MM.1S (cell line): Measurements from ENCODE around the gene TENT4B.

Experiments
- DNase-seq: peaks from one replicate; pipeline ENCODE4 v3.0.0-alpha.2; 2015
- H2AFZ ChIP-seq: fragments of 300-600 bp; sonication (generic); 2 replicates; pipeline ENCODE4 v1.6.0; 2016; ENCODE audit warnings: antibody characterized with exemption, low read length
- H3F3A ChIP-seq: fragments of 300-600 bp; sonication (generic); 2 replicates; pipeline ENCODE4 v1.6.1; 2016; ENCODE audit warnings: mild to moderate bottlenecking, antibody characterized with exemption, low read length, moderate library complexity, mixed read lengths; ENCODE audit not compliant: insufficient read depth
- H3K27ac ChIP-seq: fragments of 300-600 bp; sonication (generic); 2 replicates; pipeline ENCODE4 v1.5.1; 2016; ENCODE audit warnings: mild to moderate bottlenecking, low read length
- H3K27me3 ChIP-seq: fragments of 300-600 bp; sonication (generic); replicated peaks from 2 replicates; pipeline ENCODE4 v1.6.0; 2016; ENCODE audit warnings: low read length; ENCODE audit not compliant: insufficient read depth
- H3K36me3 ChIP-seq: fragments of 300-600 bp; sonication (generic); replicated peaks from 2 replicates; pipeline ENCODE4 v1.6.1; 2016; ENCODE audit warnings: mild to moderate bottlenecking, low read length, mixed read lengths; ENCODE audit not compliant: insufficient read depth
- H3K4me1 ChIP-seq: fragments of 300-600 bp; sonication (generic); 2 replicates; pipeline ENCODE4 v1.6.1; 2016; ENCODE audit warnings: low read length, mixed read lengths
- H3K4me2 ChIP-seq: fragments of 300-600 bp; sonication (generic); 2 replicates; pipeline ENCODE4 v1.6.0; 2016; ENCODE audit warnings: low read depth, low read length
- H3K4me3 ChIP-seq: fragments of 300-600 bp; sonication (generic); 2 replicates; pipeline ENCODE4 v1.5.1; 2016; ENCODE audit warnings: low read length, mixed read lengths
- H3K79me2 ChIP-seq: fragments of 300-600 bp; sonication (generic); 2 replicates; pipeline ENCODE4 v1.6.1; 2016; ENCODE audit warnings: mixed run types, low read length, mixed read lengths
- H3K9ac ChIP-seq: fragments of 300-600 bp; sonication (generic); 2 replicates; pipeline ENCODE4 v1.6.1; 2016; ENCODE audit warnings: low read length, mixed read lengths
- H3K9me2 ChIP-seq: fragments of 300-600 bp; sonication (generic); replicated peaks from 2 replicates; pipeline ENCODE4 v1.6.1; 2016; ENCODE audit warnings: mild to moderate bottlenecking, low read length, mixed read lengths; ENCODE audit not compliant: insufficient read depth
- H3K9me3 ChIP-seq: fragments of 300-600 bp; sonication (generic); replicated peaks from 2 replicates; pipeline ENCODE4 v1.6.1; 2016; ENCODE audit warnings: mild to moderate bottlenecking, low read length, mixed read lengths; ENCODE audit not compliant: insufficient read depth
- H4K20me1 ChIP-seq: fragments of 300-600 bp; sonication (generic); 2 replicates; pipeline ENCODE4 v1.6.1; 2016; ENCODE audit warnings: mild to moderate bottlenecking, low read length, moderate library complexity, mixed read lengths; ENCODE audit not compliant: insufficient read depth
- EZH2 ChIP-seq: fragments of 300-600 bp; sonication (generic); optimal IDR thresholded peaks from 2 replicates; pipeline ENCODE3; 2017; ENCODE audit warnings: low read depth, mild to moderate bottlenecking, antibody characterized with exemption, low read length, mixed read lengths
- EZH2phosphoT487 ChIP-seq: fragments of 300-600 bp; sonication (generic); IDR thresholded peaks from 2 replicates; pipeline ENCODE4 v1.6.1; 2018; ENCODE audit warnings: antibody characterized with exemption, low read length
- TF ChIP-seq, protein P1 (sequence below): fragments of 300-600 bp; sonication (generic); IDR thresholded peaks from 2 replicates; pipeline ENCODE4 v1.5.1; 2016; ENCODE audit warnings: antibody characterized with exemption, low read length, mixed read lengths

TENT4B gene

DNA sequence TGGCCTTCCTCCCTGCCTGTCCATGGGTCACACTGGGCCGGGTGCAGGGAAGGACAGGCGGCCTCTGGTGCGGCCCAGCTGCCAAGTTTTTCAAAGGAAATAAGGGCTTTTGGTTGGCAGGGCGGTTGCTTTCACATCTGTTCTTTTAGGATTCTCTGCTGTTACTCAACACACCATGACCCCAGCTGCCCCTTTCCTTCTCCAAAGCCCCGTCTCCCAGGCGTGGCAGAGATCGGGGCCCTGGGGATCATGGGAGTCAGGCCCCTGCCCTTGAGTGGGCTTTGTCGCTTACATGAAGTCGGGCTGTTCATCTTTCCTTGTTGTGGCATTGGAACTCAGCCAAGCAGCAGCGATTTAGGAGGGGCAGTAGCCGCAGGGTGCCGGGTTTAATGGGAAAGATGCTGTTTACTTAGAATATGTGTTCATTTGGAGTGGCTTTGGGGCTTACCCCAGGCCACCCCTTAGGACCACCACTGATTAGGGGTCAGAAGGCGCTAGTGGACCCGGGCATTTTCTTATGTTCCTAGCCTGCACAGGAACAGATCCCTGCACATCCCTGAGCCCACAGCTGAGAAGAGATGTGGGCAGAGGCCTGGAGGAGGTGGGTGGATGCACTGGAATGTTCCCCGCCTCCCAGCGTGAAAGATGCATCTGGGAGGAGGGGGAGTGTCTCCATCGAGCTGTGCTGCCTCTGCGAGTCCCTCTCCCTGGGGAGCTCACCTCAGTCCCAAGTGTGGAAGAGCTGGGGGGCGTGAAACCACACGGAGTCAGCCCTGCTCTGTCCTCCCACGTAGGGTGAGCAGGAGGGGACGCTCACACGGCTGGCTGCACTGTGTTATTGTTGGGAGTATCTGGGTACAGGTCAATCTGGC is 106.5 kb downstream of the TENT4B start:
- Histone ChIP-seq H3K27ac (no peak overlapping the region), H3K27me3 (no peaks in the 10 kb centered on the region), H3K4me2 (no peak overlapping the region), H3K4me1 (peaks cover 3% of the 10 kb centered on the region; the same call in 1 of the 2 replicates), H3K9me2 (no peaks in the 10 kb centered on the region), H3K36me3 (no peaks in the 10 kb centered on the region), H3K79me2 (no peaks in the 10 kb centered on the region), H3F3A (no peaks in the 10 kb centered on the region), H3K4me3 (no peak overlapping the region), H3K9me3 (no peaks in the 10 kb centered on the region), H2AFZ (no peak overlapping the region), H4K20me1 (no peaks in the 10 kb centered on the region), H3K9ac (no peak overlapping the region)
- no peak for DNase-seq
- no peak for TF ChIP-seq EZH2phosphoT487
- no peak for TF ChIP-seq EZH2
- TF ChIP-seq, protein P1, sequence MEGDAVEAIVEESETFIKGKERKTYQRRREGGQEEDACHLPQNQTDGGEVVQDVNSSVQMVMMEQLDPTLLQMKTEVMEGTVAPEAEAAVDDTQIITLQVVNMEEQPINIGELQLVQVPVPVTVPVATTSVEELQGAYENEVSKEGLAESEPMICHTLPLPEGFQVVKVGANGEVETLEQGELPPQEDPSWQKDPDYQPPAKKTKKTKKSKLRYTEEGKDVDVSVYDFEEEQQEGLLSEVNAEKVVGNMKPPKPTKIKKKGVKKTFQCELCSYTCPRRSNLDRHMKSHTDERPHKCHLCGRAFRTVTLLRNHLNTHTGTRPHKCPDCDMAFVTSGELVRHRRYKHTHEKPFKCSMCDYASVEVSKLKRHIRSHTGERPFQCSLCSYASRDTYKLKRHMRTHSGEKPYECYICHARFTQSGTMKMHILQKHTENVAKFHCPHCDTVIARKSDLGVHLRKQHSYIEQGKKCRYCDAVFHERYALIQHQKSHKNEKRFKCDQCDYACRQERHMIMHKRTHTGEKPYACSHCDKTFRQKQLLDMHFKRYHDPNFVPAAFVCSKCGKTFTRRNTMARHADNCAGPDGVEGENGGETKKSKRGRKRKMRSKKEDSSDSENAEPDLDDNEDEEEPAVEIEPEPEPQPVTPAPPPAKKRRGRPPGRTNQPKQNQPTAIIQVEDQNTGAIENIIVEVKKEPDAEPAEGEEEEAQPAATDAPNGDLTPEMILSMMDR: no peak

DNA sequence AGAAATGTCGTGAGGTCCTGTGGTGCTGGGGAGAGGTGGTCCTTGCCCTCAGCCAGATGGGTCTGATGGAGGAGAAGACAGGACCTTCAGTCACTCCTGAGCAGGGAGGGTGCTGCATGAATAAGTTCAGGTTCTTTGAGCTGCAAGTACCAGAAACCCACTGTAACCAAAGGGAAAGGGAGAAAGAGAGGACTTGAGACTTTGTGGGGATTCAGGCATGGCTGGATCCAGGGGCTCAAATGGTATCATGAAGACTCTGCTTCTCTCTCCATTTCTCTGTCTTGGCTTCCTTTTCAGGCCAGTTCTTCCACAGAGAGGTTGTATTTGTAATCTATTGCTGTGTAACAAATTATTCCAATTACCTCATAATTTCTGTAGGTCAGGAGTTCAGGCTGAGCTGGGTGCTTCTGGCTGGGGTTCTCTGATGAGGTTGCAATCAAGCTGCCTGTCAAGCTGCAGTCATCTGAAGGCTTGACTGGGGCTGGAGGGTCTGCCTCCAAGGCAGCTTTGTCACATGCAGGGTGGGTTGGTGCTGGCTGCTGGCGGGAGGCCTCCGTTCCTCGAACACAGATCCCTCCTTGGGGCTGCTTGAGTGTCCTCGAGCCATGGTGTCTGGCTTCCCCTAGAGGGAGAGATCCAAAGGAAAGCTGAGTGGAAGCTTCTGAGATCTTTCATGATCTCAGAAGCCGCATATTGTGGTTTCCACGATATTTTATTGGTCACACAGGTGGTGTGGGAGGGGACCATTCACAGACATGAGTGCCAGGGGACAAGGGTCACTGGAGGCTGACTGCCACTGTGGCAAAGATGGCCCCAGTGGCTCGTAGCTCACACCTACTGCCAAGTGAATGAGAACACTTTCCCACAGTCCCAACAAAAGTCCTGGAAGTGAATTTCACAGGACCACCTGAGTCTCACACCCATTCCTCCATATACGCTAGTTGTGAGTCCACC is 107.4 kb downstream of the TENT4B start:
- no peak overlapping the region for H3K4me3 ChIP-seq
- TF ChIP-seq EZH2phosphoT487 (no peak), EZH2 (no peak)

DNA sequence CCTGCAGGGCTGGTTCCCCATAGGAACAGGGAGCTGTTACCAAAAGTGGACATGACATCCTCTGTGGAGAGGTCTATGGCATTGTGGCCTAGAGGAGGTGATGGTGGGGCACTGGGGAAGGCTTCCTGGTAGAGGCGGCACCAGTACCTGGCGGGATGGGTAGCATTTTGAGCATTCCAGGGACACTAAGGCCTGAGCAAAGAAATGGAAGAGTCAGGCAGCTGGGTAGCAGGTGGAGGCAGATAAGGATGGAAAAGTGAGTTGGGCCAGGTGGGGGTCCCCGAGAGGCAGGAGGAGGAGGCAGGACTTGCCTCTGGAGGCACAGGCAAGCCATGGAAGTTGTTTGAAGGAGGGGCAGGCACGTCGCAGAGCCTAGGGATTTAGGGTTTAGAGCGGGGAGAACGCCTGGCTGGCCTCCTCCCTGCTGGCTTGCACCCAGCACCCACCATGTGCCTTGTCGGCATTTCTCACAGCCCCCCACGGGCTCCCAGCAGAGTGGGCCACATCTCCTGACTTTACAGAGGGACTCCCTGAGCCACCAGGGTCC is 108.1 kb downstream of the TENT4B start:
- Histone ChIP-seq H3K4me2 (no peak overlapping the region), H3K27me3 (no peaks in the 10 kb centered on the region), H4K20me1 (no peaks in the 10 kb centered on the region), H3K9me3 (no peaks in the 10 kb centered on the region), H3K4me3 (no peak overlapping the region), H3K9ac (no peak overlapping the region), H3F3A (no peaks in the 10 kb centered on the region), H3K27ac (no peak overlapping the region), H2AFZ (no peak overlapping the region), H3K36me3 (no peaks in the 10 kb centered on the region), H3K79me2 (no peaks in the 10 kb centered on the region), H3K4me1 (peaks cover 15% of the 10 kb centered on the region), H3K9me2 (no peaks in the 10 kb centered on the region)
- TF ChIP-seq, protein P1: no peak
- TF ChIP-seq EZH2: no peak
- no peak for TF ChIP-seq EZH2phosphoT487
- DNase-seq: no peak

More for the DNA sequence above, 107.4 kb downstream of the TENT4B start:
- H3K27me3 ChIP-seq: no peaks in the 10 kb centered on the region
- no peaks in the 10 kb centered on the region for H3K36me3 ChIP-seq
- no peak overlapping the region for H3K9ac ChIP-seq
- H3K4me1 ChIP-seq: peaks cover 8% of the 10 kb centered on the region
- no peak overlapping the region for H3K4me2 ChIP-seq
- H3K9me2 ChIP-seq: no peaks in the 10 kb centered on the region
- no peaks in the 10 kb centered on the region for H3K9me3 ChIP-seq
- H3K79me2 ChIP-seq: no peaks in the 10 kb centered on the region
- H3F3A ChIP-seq: no peaks in the 10 kb centered on the region
- no peaks in the 10 kb centered on the region for H4K20me1 ChIP-seq
- H2AFZ ChIP-seq: no peak overlapping the region
- no peak overlapping the region for H3K27ac ChIP-seq
- DNase-seq: no peak
